SK-N-SH treated with all-trans-retinoic acid at 6 μM for 48 hours (cell line): ENCODE data around the gene SCD5.

ENCODE experiments used
- ATAC-seq: fragments of 200-7000 bp; cut with Tn5 transposase; 3 replicates; pipeline ENCODE4 v1.9.1; 2020; ENCODE audit warnings: mild to moderate bottlenecking, moderate library complexity
- ARNTL ChIP-seq: fragments of 450-650 bp; formaldehyde crosslinking; IDR thresholded peaks from 2 replicates; pipeline ENCODE4 v1.5.0; 2020; ENCODE audit warnings: low read depth, mild to moderate bottlenecking, moderate library complexity, borderline replicate concordance
- BACH2 ChIP-seq: fragments of 250-450 bp; sonication (Bioruptor Pico); IDR thresholded peaks from 2 replicates; pipeline ENCODE4 v1.9.0; 2021; ENCODE audit warnings: mild to moderate bottlenecking, borderline replicate concordance
- CSDC2 ChIP-seq: fragments of 250-450 bp; sonication (Bioruptor Pico); IDR thresholded peaks from 2 replicates; pipeline ENCODE4 v1.5.0; 2020; ENCODE audit warnings: mild to moderate bottlenecking, moderate library complexity
- ESRRG ChIP-seq: fragments of 250-450 bp; sonication (Bioruptor Pico); IDR thresholded peaks from 2 replicates; pipeline ENCODE4 v1.6.1; 2021; ENCODE audit warnings: mild to moderate bottlenecking
- ISL1 ChIP-seq: fragments of 250-450 bp; sonication (Bioruptor Pico); IDR thresholded peaks from 2 replicates; pipeline ENCODE4 v2.1.2; 2022; ENCODE audit warnings: mild to moderate bottlenecking, moderate library complexity
- OSR1 ChIP-seq: fragments of 250-450 bp; sonication (Bioruptor Pico); IDR thresholded peaks from 2 replicates; pipeline ENCODE4 v1.8.0; 2022; ENCODE audit warnings: moderate library complexity, mild to moderate bottlenecking, inconsistent platforms
- PPARA ChIP-seq: fragments of 250-450 bp; sonication (Bioruptor Pico); IDR thresholded peaks from 2 replicates; pipeline ENCODE4 v1.5.0; 2020; ENCODE audit warnings: mild to moderate bottlenecking, borderline replicate concordance
- RARB ChIP-seq: fragments of 250-450 bp; sonication (Bioruptor Pico); IDR thresholded peaks from 2 replicates; pipeline ENCODE4 v1.8.0; 2021; ENCODE audit warnings: mild to moderate bottlenecking, moderate library complexity
- SNAI2 ChIP-seq: fragments of 250-450 bp; sonication (Bioruptor Pico); IDR thresholded peaks from 2 replicates; pipeline ENCODE4 v1.5.0; 2020; ENCODE audit warnings: mild to moderate bottlenecking, moderate library complexity
- TCF4 ChIP-seq: fragments of 250-450 bp; sonication (Bioruptor Pico); IDR thresholded peaks from 2 replicates; pipeline ENCODE4 v1.8.0; 2021; ENCODE audit warnings: mild to moderate bottlenecking, moderate library complexity, borderline replicate concordance
- TOX ChIP-seq: fragments of 250-450 bp; sonication (Bioruptor Pico); IDR thresholded peaks from 2 replicates; pipeline ENCODE4 v1.8.0; 2021; ENCODE audit warnings: mild to moderate bottlenecking, moderate library complexity, borderline replicate concordance
- ZC3H10 ChIP-seq: fragments of 250-450 bp; sonication (Bioruptor Pico); IDR thresholded peaks from 2 replicates; pipeline ENCODE4 v1.5.1; 2021; ENCODE audit warnings: mild to moderate bottlenecking, moderate library complexity
- ZFP3 ChIP-seq: fragments of 250-450 bp; sonication (Bioruptor Pico); IDR thresholded peaks from 2 replicates; pipeline ENCODE4 v1.5.0; 2020; ENCODE audit warnings: mild to moderate bottlenecking, moderate library complexity
- ZFP30 ChIP-seq: fragments of 450-650 bp; formaldehyde crosslinking; IDR thresholded peaks from 2 replicates; pipeline ENCODE4 v1.5.0; 2022; ENCODE audit warnings: mild to moderate bottlenecking, moderate library complexity
- ZNF565 ChIP-seq: fragments of 450-650 bp; formaldehyde crosslinking; conservative IDR thresholded peaks from 2 replicates; pipeline ENCODE4 v1.5.0; 2020; ENCODE audit warnings: low read depth, mild to moderate bottlenecking, moderate library complexity
- ZNF8 ChIP-seq: fragments of 450-650 bp; formaldehyde crosslinking; IDR thresholded peaks from 2 replicates; pipeline ENCODE4 v1.5.0; 2020; ENCODE audit warnings: mild to moderate bottlenecking, moderate library complexity
- TF ChIP-seq, protein P1 (sequence below): fragments of 250-450 bp; sonication (Bioruptor Pico); IDR thresholded peaks from 2 replicates; pipeline ENCODE4 v1.8.0; 2021; ENCODE audit warnings: low read depth, mild to moderate bottlenecking, moderate library complexity, borderline replicate concordance
- TF ChIP-seq, protein P2 (sequence below): fragments of 250-450 bp; sonication (Bioruptor Pico); IDR thresholded peaks from 2 replicates; pipeline ENCODE4 v1.8.0; 2020; ENCODE audit warnings: mild to moderate bottlenecking, moderate library complexity, borderline replicate concordance
- TF ChIP-seq, protein P3 (sequence below): fragments of 250-450 bp; sonication (Bioruptor Pico); IDR thresholded peaks from 2 replicates; pipeline ENCODE4 v1.5.1; 2020; ENCODE audit warnings: low read depth, mild to moderate bottlenecking, moderate library complexity
- TF ChIP-seq, protein P4 (sequence below): fragments of 250-450 bp; sonication (Bioruptor Pico); IDR thresholded peaks from 2 replicates; pipeline ENCODE4 v1.5.1; 2021; ENCODE audit warnings: mild to moderate bottlenecking, moderate library complexity
- TF ChIP-seq, protein P5 (sequence below): fragments of 250-450 bp; sonication (Bioruptor Pico); IDR thresholded peaks from 2 replicates; pipeline ENCODE4 v1.5.0; 2020; ENCODE audit warnings: mild to moderate bottlenecking, moderate library complexity

Gene SCD5

DNA sequence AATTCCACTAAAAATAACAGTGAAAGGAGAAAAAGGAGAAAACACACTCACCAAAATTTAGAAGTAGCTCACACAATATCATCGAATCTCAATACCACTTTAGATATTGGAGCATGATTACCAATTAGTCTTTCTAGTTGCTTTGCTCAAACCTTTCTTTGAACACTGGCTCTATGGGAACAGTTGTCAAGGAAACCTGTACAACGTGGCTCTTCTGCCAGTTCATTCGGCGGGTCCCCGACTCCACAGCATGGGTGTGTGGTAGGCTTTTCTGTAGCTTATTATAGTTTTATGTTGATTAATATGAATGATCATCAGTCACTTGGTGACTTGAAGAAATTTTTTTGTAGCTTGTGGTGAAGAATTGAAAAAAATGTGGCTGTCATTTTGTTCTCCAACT is 186.6 kb downstream of the SCD5 start:
- TF ChIP-seq ZFP30 (CRISPR knock-in tag) (no peak), ESRRG (CRISPR knock-in tag) (no peak), ZC3H10 (CRISPR knock-in tag) (no peak), SNAI2 (no peak), TOX (no peak), PPARA (CRISPR knock-in tag) (no peak), ZNF565 (CRISPR knock-in tag) (no peak), ZFP3 (no peak), RARB (CRISPR knock-in tag) (no peak), BACH2 (no peak), OSR1 (CRISPR knock-in tag) (no peak)
- TF ChIP-seq, protein P1, sequence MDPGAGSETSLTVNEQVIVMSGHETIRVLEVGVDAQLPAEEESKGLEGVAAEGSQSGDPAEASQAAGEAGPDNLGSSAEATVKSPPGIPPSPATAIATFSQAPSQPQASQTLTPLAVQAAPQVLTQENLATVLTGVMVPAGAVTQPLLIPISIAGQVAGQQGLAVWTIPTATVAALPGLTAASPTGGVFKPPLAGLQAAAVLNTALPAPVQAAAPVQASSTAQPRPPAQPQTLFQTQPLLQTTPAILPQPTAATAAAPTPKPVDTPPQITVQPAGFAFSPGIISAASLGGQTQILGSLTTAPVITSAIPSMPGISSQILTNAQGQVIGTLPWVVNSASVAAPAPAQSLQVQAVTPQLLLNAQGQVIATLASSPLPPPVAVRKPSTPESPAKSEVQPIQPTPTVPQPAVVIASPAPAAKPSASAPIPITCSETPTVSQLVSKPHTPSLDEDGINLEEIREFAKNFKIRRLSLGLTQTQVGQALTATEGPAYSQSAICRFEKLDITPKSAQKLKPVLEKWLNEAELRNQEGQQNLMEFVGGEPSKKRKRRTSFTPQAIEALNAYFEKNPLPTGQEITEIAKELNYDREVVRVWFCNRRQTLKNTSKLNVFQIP (CRISPR knock-in tag), result no peak
- TF ChIP-seq, protein P2, sequence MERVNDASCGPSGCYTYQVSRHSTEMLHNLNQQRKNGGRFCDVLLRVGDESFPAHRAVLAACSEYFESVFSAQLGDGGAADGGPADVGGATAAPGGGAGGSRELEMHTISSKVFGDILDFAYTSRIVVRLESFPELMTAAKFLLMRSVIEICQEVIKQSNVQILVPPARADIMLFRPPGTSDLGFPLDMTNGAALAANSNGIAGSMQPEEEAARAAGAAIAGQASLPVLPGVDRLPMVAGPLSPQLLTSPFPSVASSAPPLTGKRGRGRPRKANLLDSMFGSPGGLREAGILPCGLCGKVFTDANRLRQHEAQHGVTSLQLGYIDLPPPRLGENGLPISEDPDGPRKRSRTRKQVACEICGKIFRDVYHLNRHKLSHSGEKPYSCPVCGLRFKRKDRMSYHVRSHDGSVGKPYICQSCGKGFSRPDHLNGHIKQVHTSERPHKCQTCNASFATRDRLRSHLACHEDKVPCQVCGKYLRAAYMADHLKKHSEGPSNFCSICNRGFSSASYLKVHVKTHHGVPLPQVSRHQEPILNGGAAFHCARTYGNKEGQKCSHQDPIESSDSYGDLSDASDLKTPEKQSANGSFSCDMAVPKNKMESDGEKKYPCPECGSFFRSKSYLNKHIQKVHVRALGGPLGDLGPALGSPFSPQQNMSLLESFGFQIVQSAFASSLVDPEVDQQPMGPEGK, result no peak
- TF ChIP-seq, protein P3, sequence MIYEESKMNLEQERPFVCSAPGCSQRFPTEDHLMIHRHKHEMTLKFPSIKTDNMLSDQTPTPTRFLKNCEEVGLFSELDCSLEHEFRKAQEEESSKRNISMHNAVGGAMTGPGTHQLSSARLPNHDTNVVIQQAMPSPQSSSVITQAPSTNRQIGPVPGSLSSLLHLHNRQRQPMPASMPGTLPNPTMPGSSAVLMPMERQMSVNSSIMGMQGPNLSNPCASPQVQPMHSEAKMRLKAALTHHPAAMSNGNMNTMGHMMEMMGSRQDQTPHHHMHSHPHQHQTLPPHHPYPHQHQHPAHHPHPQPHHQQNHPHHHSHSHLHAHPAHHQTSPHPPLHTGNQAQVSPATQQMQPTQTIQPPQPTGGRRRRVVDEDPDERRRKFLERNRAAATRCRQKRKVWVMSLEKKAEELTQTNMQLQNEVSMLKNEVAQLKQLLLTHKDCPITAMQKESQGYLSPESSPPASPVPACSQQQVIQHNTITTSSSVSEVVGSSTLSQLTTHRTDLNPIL (CRISPR knock-in tag), result no peak
- TF ChIP-seq, protein P4, sequence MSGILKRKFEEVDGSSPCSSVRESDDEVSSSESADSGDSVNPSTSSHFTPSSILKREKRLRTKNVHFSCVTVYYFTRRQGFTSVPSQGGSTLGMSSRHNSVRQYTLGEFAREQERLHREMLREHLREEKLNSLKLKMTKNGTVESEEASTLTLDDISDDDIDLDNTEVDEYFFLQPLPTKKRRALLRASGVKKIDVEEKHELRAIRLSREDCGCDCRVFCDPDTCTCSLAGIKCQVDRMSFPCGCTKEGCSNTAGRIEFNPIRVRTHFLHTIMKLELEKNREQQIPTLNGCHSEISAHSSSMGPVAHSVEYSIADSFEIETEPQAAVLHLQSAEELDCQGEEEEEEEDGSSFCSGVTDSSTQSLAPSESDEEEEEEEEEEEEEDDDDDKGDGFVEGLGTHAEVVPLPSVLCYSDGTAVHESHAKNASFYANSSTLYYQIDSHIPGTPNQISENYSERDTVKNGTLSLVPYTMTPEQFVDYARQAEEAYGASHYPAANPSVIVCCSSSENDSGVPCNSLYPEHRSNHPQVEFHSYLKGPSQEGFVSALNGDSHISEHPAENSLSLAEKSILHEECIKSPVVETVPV, result no peak
- TF ChIP-seq, protein P5, sequence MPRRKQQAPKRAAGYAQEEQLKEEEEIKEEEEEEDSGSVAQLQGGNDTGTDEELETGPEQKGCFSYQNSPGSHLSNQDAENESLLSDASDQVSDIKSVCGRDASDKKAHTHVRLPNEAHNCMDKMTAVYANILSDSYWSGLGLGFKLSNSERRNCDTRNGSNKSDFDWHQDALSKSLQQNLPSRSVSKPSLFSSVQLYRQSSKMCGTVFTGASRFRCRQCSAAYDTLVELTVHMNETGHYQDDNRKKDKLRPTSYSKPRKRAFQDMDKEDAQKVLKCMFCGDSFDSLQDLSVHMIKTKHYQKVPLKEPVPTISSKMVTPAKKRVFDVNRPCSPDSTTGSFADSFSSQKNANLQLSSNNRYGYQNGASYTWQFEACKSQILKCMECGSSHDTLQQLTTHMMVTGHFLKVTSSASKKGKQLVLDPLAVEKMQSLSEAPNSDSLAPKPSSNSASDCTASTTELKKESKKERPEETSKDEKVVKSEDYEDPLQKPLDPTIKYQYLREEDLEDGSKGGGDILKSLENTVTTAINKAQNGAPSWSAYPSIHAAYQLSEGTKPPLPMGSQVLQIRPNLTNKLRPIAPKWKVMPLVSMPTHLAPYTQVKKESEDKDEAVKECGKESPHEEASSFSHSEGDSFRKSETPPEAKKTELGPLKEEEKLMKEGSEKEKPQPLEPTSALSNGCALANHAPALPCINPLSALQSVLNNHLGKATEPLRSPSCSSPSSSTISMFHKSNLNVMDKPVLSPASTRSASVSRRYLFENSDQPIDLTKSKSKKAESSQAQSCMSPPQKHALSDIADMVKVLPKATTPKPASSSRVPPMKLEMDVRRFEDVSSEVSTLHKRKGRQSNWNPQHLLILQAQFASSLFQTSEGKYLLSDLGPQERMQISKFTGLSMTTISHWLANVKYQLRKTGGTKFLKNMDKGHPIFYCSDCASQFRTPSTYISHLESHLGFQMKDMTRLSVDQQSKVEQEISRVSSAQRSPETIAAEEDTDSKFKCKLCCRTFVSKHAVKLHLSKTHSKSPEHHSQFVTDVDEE, result no peak
- ATAC-seq, result no peak

DNA sequence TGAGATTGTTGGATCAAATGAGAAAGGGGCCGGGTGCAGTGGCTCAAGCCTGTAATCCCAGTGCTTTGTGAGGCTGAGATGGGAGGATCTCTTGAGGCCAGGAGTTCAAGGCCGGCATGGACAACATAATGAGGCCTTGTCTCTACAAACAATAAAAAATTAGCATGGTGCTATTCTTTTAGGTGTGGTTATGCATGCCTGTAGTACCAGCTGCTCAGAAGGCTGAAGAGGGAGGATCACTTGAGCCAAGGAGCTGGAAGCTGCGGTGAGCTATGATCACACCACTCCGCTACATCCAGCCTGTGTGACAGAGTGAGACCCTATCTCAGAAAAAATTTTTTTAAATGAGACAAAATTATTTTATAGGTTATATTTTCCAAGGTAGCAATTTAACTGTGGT is 187.1 kb downstream of the SCD5 start:
- no peak for ATAC-seq
- TF ChIP-seq, protein P5, result no peak
- TF ChIP-seq, protein P4, result no peak
- no peak for TF ChIP-seq ZNF565 (CRISPR knock-in tag)
- no peak for TF ChIP-seq ZFP30 (CRISPR knock-in tag)
- TF ChIP-seq ZFP3, result no peak
- no peak for TF ChIP-seq PPARA (CRISPR knock-in tag)
- no peak for TF ChIP-seq TOX
- TF ChIP-seq BACH2, result no peak
- TF ChIP-seq CSDC2 (CRISPR knock-in tag), result no peak
- no peak for TF ChIP-seq ESRRG (CRISPR knock-in tag)
- no peak for TF ChIP-seq ZC3H10 (CRISPR knock-in tag)
- TF ChIP-seq, protein P3 (CRISPR knock-in tag), result no peak
- TF ChIP-seq ISL1 (CRISPR knock-in tag), result no peak
- no peak for TF ChIP-seq ARNTL (CRISPR knock-in tag)
- no peak for TF ChIP-seq TCF4 (CRISPR knock-in tag)
- TF ChIP-seq, protein P1 (CRISPR knock-in tag), result no peak
- TF ChIP-seq SNAI2, result no peak
- TF ChIP-seq ZNF8 (CRISPR knock-in tag), result no peak
